ENCODE measurements around the gene OR4D2. TPM values are rescaled to one million over a fixed set of nuclear protein-coding genes. Genes with fewer than 3 reads are reported as not detected.

OR4D2 gene
- total RNA-seq, 2 experiments from 2014 or later, result not detected

GRCh38 chr17:58181796-58182195 lies 15.0 kb downstream of the OR4D2 start:
- ChIA-PET CTCF (interaction anchor here (0.6 to 1.3 kb wide), 4 partner anchors 9 to 289 kb away, joined by 3 to 4 read pairs (median 4); no protein-coding TSS in a partner anchor), POLR2A (no interaction called here)
- Mint-ChIP-seq H3K9me3 (no peaks in the 10 kb centered on the region), H3K27me3 (peaks cover under 1% of the 10 kb centered on the region), H3K4me3 (no peak overlapping the region), H3K36me3 (no peaks in the 10 kb centered on the region), H3K27ac (no peak overlapping the region), H3K4me1 (ENCODE audit: low read depth) (peaks cover 3% of the 10 kb centered on the region)
- DNase-seq, result no peak
- intact Hi-C loops (cut with micrococcal nuclease), result no loop called here

GRCh38 chr17:58183514-58183913 lies 16.7 kb downstream of the OR4D2 start:
- intact Hi-C loops (cut with micrococcal nuclease), result no loop called here
- Mint-ChIP-seq H3K4me3 (no peak overlapping the region), H3K27ac (no peak overlapping the region), H3K9me3 (no peaks in the 10 kb centered on the region), H3K4me1 (ENCODE audit: low read depth) (peaks cover 3% of the 10 kb centered on the region), H3K27me3 (peaks cover 5% of the 10 kb centered on the region), H3K36me3 (no peaks in the 10 kb centered on the region)
- ChIA-PET POLR2A (no interaction called here), CTCF (interaction anchor here (0.9 kb wide), 1 partner anchor 11 kb away, joined by 3 read pairs; no protein-coding TSS in a partner anchor)
- DNase-seq, result no peak

- POLR2A ChIA-PET, result no interaction called here
- DNase-seq, result no peak
- intact Hi-C loops (cut with micrococcal nuclease), result no loop called here
- Mint-ChIP-seq H3K4me3 (no peak overlapping the region), H3K27ac (no peak overlapping the region), H3K27me3 (peaks cover 5% of the 10 kb centered on the region), H3K9me3 (no peaks in the 10 kb centered on the region), H3K4me1 (ENCODE audit: low read depth) (peaks cover 3% of the 10 kb centered on the region), H3K36me3 (no peaks in the 10 kb centered on the region)
- CTCF ChIA-PET, result interaction anchor here (0.9 kb wide), 1 partner anchor 12 kb away, joined by 3 read pairs; no protein-coding TSS in a partner anchor
Observed at GRCh38 chr17:58184308-58184985, 17.7 kb downstream of the OR4D2 start.

GRCh38 chr17:58184986-58185761 lies 18.4 kb downstream of the OR4D2 start:
- ChIA-PET CTCF (interaction anchor here (1.1 kb wide), 1 partner anchor 13 kb away, joined by 4 read pairs; no protein-coding TSS in a partner anchor), POLR2A (no interaction called here)
- no peak overlapping the region for H3K4me3 Mint-ChIP-seq
- intact Hi-C loops (cut with micrococcal nuclease), result no loop called here
- H3K27ac Mint-ChIP-seq, result no peak overlapping the region
- DNase-seq, result no peak
- no peaks in the 10 kb centered on the region for H3K9me3 Mint-ChIP-seq
- peaks cover 3% of the 10 kb centered on the region for H3K4me1 Mint-ChIP-seq (ENCODE audit: low read depth)
- H3K27me3 Mint-ChIP-seq, result peaks cover 10% of the 10 kb centered on the region
- no peaks in the 10 kb centered on the region for H3K36me3 Mint-ChIP-seq

GRCh38 chr17:58186591-58186990 lies 19.8 kb downstream of the OR4D2 start:
- intact Hi-C loops (cut with micrococcal nuclease), result no loop called here
- Mint-ChIP-seq H3K9me3 (no peaks in the 10 kb centered on the region), H3K27me3 (peaks cover 10% of the 10 kb centered on the region), H3K4me3 (no peak overlapping the region), H3K27ac (no peak overlapping the region), H3K4me1 (ENCODE audit: low read depth) (peaks cover 3% of the 10 kb centered on the region), H3K36me3 (no peaks in the 10 kb centered on the region)
- ChIA-PET POLR2A (no interaction called here), CTCF (interaction anchor here (0.5 to 1.1 kb wide), 3 partner anchors 14 to 612 kb away, joined by 3 to 5 read pairs (median 3); no protein-coding TSS in a partner anchor)
- no peak for DNase-seq

GRCh38 chr17:58187063-58187462 lies 20.3 kb downstream of the OR4D2 start:
- H3K4me1 Mint-ChIP-seq (ENCODE audit: low read depth), result peaks cover 3% of the 10 kb centered on the region
- peaks cover 12% of the 10 kb centered on the region for H3K27me3 Mint-ChIP-seq
- ChIA-PET CTCF (interaction anchor here (0.5 to 1.1 kb wide), 3 partner anchors 14 to 612 kb away, joined by 3 to 5 read pairs (median 3); no protein-coding TSS in a partner anchor), POLR2A (no interaction called here)
- no peaks in the 10 kb centered on the region for H3K36me3 Mint-ChIP-seq
- H3K4me3 Mint-ChIP-seq, result no peak overlapping the region
- intact Hi-C loops (cut with micrococcal nuclease), result no loop called here
- no peaks in the 10 kb centered on the region for H3K9me3 Mint-ChIP-seq
- H3K27ac Mint-ChIP-seq, result no peak overlapping the region
- DNase-seq, result no peak

GRCh38 chr17:58187675-58188074 lies 20.9 kb downstream of the OR4D2 start:
- Mint-ChIP-seq H3K4me3 (no peak overlapping the region), H3K27ac (no peak overlapping the region), H3K9me3 (no peaks in the 10 kb centered on the region), H3K4me1 (ENCODE audit: low read depth) (peaks cover 3% of the 10 kb centered on the region), H3K27me3 (peaks cover 15% of the 10 kb centered on the region), H3K36me3 (no peaks in the 10 kb centered on the region)
- DNase-seq, result no peak
- ChIA-PET CTCF (no interaction called here), POLR2A (no interaction called here)
- intact Hi-C loops (cut with micrococcal nuclease), result no loop called here

- intact Hi-C loops (cut with micrococcal nuclease), result no loop called here
Observed at GRCh38 chr17:58189436-58190146, 22.8 kb downstream of the OR4D2 start.

GRCh38 chr17:58191241-58191896 lies 24.6 kb downstream of the OR4D2 start:
- ChIA-PET POLR2A (no interaction called here), CTCF (interaction anchor here (1.8 kb wide), 1 partner anchor 9 kb away, joined by 9 read pairs; no protein-coding TSS in a partner anchor)
- Mint-ChIP-seq H3K27me3 (peaks cover 15% of the 10 kb centered on the region), H3K4me3 (no peak overlapping the region), H3K4me1 (ENCODE audit: low read depth) (no peaks in the 10 kb centered on the region), H3K27ac (no peak overlapping the region), H3K9me3 (no peaks in the 10 kb centered on the region), H3K36me3 (no peaks in the 10 kb centered on the region)
- intact Hi-C loops (cut with micrococcal nuclease), result no loop called here
- DNase-seq, result no peak

More at GRCh38 chr17:58189436-58190146, 22.8 kb downstream of the OR4D2 start:
- Mint-ChIP-seq H3K9me3 (no peaks in the 10 kb centered on the region), H3K27me3 (peaks cover 15% of the 10 kb centered on the region), H3K4me3 (no peak overlapping the region), H3K4me1 (ENCODE audit: low read depth) (peaks cover 3% of the 10 kb centered on the region), H3K27ac (no peak overlapping the region), H3K36me3 (no peaks in the 10 kb centered on the region)
- POLR2A ChIA-PET, result no interaction called here
- CTCF ChIA-PET, result interaction anchor here (1.2 kb wide), 1 partner anchor 11 kb away, joined by 5 read pairs; no protein-coding TSS in a partner anchor
- DNase-seq, result no peak

- H3K9me3 Mint-ChIP-seq, result no peaks in the 10 kb centered on the region
- no peak within 1 kb of the TSS for H3K27ac Mint-ChIP-seq
- H3K27me3 Mint-ChIP-seq, result peaks cover 18% of the 10 kb centered on the region
- ChIA-PET POLR2A (no interaction called here), CTCF (interaction anchor here (1.8 kb wide), 1 partner anchor 8 kb away, joined by 9 read pairs; no protein-coding TSS in a partner anchor)
- no peak within 1 kb of the TSS for H3K4me3 Mint-ChIP-seq
- H3K4me1 Mint-ChIP-seq (ENCODE audit: low read depth), result no peaks in the 10 kb centered on the region
- DNase-seq, result no peak
- intact Hi-C loops (cut with micrococcal nuclease), result no loop called here
- no peaks in the 10 kb centered on the region for H3K36me3 Mint-ChIP-seq
Observed at GRCh38 chr17:58192612-58193011, 25.8 kb downstream of the OR4D2 start, which contains the start of gene EPX. Gene EPX, plus strand, starts transcription at chr17:58192726. Its CDS starts 121 bp downstream, at chr17:58192847.

GRCh38 chr17:58193641-58194255 lies 27.0 kb downstream of the OR4D2 start:
- Mint-ChIP-seq H3K4me3 (no peak overlapping the region), H3K4me1 (ENCODE audit: low read depth) (no peaks in the 10 kb centered on the region), H3K27ac (no peak overlapping the region), H3K27me3 (peaks cover 21% of the 10 kb centered on the region), H3K36me3 (no peaks in the 10 kb centered on the region), H3K9me3 (no peaks in the 10 kb centered on the region)
- DNase-seq, result no peak
- intact Hi-C loops (cut with micrococcal nuclease), result no loop called here
- ChIA-PET CTCF (no interaction called here), POLR2A (no interaction called here)
